ENCODE measurements around the gene GALNT16.
"Not testable (repeated sequence)": the region's sequence is repeated elsewhere in the genome, so short reads cannot be mapped to it uniquely, and the experiment has no call there.

GALNT16 gene

DNA sequence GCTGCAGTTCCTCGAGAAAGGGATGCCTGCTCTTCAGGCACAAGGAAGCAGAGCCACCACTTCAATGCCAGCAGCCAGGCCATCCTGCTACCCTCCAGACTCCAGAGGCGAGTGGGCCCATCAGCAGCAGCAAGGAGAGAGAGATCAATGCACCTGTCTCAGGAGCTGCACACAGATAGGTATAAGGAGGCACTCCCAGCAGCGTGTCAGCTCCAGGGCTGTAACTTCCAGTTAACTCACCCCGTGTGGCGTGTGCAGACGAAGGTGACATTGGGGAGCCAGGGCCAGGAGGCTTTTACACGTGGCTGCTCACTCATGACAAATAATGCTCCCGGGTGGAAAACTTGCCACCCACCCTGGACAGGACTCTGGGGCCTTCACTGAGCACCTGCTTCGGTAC, 24.2 kb downstream of the GALNT16 start:
- no peak for DNase-seq (ENCODE audit: low read depth in 2 of 3, low spot score in 1 of 3)

GRCh38 chr14:69285661-69286255, 25.8 kb downstream of the GALNT16 start:
- no peak for DNase-seq (ENCODE audit: low read depth in 2 of 3, low spot score in 1 of 3)

- no peak for DNase-seq (ENCODE audit: low read depth in 2 of 3, low spot score in 1 of 3)
These were observed 27.4 kb downstream of the GALNT16 start for GRCh38 chr14:69287098-69288010.

GRCh38 chr14:69288011-69288771, 28.2 kb downstream of the GALNT16 start:
- no peak for DNase-seq (ENCODE audit: low read depth in 2 of 3, low spot score in 1 of 3)

GRCh38 chr14:69288956-69289705, 29.2 kb downstream of the GALNT16 start:
- DNase-seq (ENCODE audit: low read depth in 2 of 3, low spot score in 1 of 3): no peak

DNA sequence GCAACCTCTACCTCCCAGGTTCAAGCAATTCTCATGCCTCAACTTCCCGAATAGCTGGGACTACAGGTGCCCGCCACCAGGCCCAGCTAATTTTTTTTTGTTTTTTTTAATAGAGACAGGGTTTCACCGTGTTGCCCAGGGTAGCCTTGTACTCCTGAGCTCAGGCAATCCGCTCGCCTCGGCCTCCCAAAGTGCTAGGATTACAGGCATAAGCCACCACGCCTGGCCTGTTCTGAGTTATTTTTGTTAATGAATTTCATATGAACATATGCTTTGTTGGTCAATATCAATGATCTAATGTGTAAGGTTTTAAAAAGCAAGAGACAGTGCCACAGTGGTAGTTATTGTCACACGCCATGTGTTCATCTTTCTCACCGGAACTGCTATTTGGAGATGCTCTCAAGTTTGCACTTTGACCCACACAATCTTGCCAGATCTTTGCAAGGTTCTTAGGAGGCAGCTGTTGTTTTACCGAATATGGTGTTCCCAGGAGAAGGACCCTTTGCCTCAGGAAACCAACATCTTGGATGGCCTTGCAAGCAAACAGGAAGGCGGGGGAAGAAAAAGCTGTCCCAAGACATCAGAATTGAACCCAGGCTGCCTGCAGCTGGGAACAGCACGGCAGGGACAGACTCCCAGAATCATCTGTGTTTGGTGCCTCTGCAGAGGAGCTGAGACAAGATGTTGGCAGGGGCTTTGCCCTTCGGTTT, 30.0 kb downstream of the GALNT16 start:
- DNase-seq (ENCODE audit: low read depth in 2 of 3, low spot score in 1 of 3): no peak

- DNase-seq (ENCODE audit: low read depth in 2 of 3, low spot score in 1 of 3): not testable (repeated sequence)
These were observed 30.9 kb downstream of the GALNT16 start for GRCh38 chr14:69290881-69291280.

- DNase-seq (ENCODE audit: low read depth in 2 of 3, low spot score in 1 of 3): no peak
These were observed 31.4 kb downstream of the GALNT16 start for GRCh38 chr14:69291396-69291795.

DNA sequence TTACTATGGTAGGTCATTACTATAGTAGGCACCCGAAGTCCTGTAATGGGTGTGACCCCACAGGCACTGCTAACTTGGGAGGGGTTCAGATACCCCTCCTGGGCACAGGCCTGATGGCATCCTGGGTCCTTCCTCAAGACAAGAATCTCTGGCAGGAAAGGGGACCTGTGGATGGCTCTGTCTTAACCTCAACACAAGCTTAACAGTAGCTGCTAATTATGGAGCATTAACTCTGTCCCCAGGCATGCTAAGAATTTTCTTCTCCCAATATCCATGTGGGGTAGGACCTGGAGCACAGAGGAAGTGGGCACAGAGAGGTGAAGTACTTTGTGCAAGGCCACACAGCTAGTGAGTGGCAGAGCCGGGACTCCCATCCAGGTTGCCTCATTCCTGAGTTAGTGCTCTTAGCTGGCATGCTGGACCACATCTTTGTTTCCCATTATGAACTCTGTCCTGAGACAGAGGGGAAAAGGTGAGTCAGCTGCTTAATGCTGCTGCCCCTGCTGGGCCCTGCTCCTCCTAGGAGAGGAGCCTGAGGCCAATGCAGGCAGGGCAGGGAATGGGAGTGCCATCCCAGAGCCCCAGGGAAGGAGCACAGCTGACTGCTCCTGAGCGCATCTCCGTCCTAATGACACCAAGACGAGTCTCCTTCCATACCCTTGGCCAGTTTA, 32.1 kb downstream of the GALNT16 start:
- DNase-seq (ENCODE audit: low read depth in 2 of 3, low spot score in 1 of 3): no peak

DNA sequence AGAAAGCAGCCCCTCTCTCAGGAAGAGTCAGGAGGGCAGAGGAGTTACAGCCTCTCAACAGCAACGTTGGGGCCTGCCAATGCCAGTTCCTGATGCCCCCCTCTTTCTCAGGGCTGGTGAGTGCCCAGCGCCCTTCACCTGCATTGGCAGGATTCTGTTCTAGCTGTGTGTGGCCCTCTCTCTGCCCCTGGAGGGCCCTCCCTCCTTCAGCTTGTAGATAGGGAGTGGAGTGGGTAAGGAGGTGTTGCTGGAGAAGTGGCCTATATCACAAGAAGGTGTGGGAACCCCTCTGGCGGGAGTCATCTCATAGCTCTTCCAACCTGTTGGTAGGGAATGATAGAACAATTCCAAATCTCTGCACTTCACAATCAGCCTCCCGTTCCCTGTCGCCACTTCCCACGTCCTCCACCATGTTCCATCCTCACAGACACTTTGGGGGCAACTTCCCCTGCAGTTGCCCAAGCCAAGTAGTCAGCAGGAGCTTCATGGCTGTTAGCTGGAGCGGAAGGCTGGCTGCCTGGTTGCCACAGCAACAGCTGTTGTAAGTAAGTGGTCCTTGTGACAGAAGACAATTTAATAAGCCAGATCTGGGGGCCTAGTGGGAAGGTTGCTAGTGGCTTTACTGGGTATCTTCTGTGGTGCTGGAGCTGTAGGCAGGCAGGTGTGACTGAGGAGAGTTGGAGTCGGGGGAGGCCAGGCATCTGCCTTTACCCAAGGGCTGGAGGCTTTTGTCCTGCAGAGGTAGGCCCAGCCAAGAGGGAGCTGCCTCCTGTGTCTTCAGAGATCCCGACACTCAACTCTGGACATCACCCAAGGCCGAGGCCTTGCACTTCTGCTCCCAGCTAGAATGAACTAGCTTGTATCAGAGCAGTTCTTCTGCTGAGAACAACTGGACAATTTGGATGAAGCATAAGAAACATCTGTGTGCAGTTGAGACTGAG, 38.4 kb downstream of the GALNT16 start:
- no peak for DNase-seq (ENCODE audit: low read depth in 2 of 3, low spot score in 1 of 3)

DNA sequence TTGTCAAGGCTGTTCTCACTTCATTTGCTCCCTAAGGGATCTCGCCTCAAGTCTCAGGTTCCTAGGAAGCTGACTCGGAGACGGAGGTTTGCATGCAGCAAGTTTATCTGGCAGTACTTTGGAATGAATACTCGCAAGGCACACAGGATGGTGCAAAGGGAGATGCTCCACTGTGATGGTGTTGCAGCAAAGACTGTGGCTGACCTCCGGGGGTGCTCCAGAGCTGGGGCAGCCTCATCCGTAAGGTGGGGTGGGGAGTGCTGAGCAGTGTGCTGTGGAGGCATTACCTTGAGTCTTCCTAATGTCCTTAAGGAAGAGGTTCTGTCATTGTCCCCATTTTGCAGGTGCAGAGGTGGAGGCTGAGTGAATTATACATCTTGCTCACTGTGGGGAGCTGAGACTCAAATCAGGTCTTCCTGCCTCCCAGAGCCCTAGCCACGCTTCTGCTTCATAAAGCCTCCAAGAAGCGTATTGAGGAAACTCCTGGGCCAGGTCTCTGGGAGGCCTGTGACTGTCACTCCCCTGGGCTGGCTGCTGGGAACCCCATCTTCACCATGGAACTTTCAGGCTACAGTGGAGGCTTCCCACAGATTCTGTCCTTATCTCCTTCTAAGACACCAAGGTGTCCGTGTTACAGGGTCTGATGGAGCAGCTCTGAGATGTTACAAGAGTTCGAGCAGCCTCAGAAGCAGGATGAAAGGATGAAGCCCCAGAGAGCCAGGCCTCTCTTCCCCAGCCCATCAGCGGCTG, 39.5 kb downstream of the GALNT16 start:
- DNase-seq (ENCODE audit: low read depth in 2 of 3, low spot score in 1 of 3): no peak

GRCh38 chr14:69300601-69301221, 40.8 kb downstream of the GALNT16 start:
- DNase-seq (ENCODE audit: low read depth in 2 of 3, low spot score in 1 of 3): no peak

GRCh38 chr14:69303086-69303485, 43.1 kb downstream of the GALNT16 start:
- no peak for DNase-seq (ENCODE audit: low read depth in 2 of 3, low spot score in 1 of 3)

GRCh38 chr14:69312608-69313007, 52.6 kb downstream of the GALNT16 start:
- DNase-seq (ENCODE audit: low read depth in 2 of 3, low spot score in 1 of 3): no peak

GRCh38 chr14:69313176-69313575, 53.2 kb downstream of the GALNT16 start:
- DNase-seq (ENCODE audit: low read depth in 2 of 3, low spot score in 1 of 3): no peak

DNA sequence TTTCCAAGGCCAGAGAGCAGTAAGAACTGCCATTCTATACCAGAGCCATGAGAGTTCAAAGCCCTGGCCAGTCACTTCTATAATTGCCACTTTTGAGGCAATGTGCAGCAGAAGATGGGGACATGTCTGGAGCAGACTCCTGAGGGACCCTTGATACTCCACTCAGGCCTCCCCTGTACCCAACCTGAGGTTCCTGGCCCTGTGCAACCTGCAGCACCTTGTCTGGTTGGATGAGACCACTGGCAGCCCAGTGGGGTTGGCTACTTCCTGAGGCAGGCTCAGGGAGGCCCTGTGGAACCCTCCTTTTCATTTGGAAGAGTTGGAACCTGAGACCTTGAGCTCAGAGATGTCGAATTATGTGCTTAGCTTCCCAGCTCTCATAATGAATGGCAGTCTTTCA, 54.4 kb downstream of the GALNT16 start:
- DNase-seq (ENCODE audit: low read depth in 2 of 3, low spot score in 1 of 3): no peak

GRCh38 chr14:69315301-69315700, 55.3 kb downstream of the GALNT16 start:
- DNase-seq (ENCODE audit: low read depth in 2 of 3, low spot score in 1 of 3): no peak

All from stimulated activated CD4-positive, alpha-beta T cell treated with anti-CD3 and anti-CD28 coated beads, Interleukin-12 subunit alpha, Interleukin-12 subunit beta, amount 100 ng/mL, for 48 hours (primary cell).